Uterus (tissue), 2 donors: ENCODE measurements around the gene CBX1.

Experiments used
- POLR2A ChIP-seq, 2 donors: fragments of 450-650 bp; IDR thresholded peaks; one replicate each; pipeline ENCODE4 v1.6.1; 2016; ENCODE audit warnings: antibody characterized with exemption in 2 of 2, mild to moderate bottlenecking in 1 of 2, moderate library complexity in 1 of 2
- TF ChIP-seq, protein P1 (sequence below), 4 experiments: fragments of 200-600 bp in 2 of 4; fragments of 450-650 bp in 2 of 4; sonication (generic) in 2 of 4; IDR thresholded peaks; one replicate each; pipeline ENCODE4 v1.5.1; 2016 to 2019; ENCODE audit warnings: antibody characterized with exemption in 4 of 4, mild to moderate bottlenecking in 2 of 4, moderate library complexity in 1 of 4

DNA sequence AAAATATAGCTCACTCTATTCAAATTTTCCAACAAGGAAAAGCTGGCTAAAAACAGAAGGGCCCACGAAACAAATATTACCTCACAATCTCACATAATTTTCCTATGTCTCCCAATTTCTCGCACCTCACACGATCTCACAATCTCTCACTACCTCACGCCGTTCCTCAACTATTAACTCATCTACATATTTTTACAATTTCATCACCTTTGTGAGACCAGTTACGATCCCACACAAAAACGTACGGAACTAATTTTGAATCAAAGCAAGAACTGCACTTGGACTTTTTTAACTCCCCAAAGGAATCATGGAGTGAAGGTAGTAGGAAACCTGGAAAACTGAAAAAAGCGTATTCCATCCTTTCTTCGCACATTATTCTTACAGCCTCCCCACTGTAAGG, 1.1 kb downstream of the CBX1 start:
- TF ChIP-seq, protein P1, sequence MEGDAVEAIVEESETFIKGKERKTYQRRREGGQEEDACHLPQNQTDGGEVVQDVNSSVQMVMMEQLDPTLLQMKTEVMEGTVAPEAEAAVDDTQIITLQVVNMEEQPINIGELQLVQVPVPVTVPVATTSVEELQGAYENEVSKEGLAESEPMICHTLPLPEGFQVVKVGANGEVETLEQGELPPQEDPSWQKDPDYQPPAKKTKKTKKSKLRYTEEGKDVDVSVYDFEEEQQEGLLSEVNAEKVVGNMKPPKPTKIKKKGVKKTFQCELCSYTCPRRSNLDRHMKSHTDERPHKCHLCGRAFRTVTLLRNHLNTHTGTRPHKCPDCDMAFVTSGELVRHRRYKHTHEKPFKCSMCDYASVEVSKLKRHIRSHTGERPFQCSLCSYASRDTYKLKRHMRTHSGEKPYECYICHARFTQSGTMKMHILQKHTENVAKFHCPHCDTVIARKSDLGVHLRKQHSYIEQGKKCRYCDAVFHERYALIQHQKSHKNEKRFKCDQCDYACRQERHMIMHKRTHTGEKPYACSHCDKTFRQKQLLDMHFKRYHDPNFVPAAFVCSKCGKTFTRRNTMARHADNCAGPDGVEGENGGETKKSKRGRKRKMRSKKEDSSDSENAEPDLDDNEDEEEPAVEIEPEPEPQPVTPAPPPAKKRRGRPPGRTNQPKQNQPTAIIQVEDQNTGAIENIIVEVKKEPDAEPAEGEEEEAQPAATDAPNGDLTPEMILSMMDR (IDR thresholded peaks at IDR 0.05), result peak in 1 of 4 experiments; percentile 3
- TF ChIP-seq POLR2A (IDR thresholded peaks at IDR 0.05), result no peak
